ENCODE measurements around the gene NGF. TPM values are rescaled to one million over a fixed set of nuclear protein-coding genes. Genes with fewer than 3 reads are reported as not detected.

NGF gene
- total and polyA plus RNA-seq, 2 of the 4 experiments (the other 2 are of a cell fraction) = 12.5 to 21.7 TPM

GRCh38 chr1:115275216-115275615 is 62.8 kb downstream of the NGF start:
- Histone ChIP-seq H4K5ac (ENCODE audit: low read depth, low read length) (no peak overlapping the region), H3K14ac (replicated peaks; ENCODE audit: low read depth, low read length) (no peak overlapping the region), H4K91ac (ENCODE audit: insufficient read depth, low read depth, low read length) (no peak overlapping the region), H2AFZ (replicated peaks; ENCODE audit: low read length, poor library complexity) (no peak overlapping the region), H2BK120ac (ENCODE audit: low read depth, low read length) (no peak overlapping the region), H3K9me3 (ENCODE audit: control insufficient read depth, insufficient read depth, low read length) (peaks cover 6% of the 10 kb centered on the region), H3K4me1 (ENCODE audit: control insufficient read depth, insufficient read depth, low read length) (peaks cover 3% of the 10 kb centered on the region; the same call in 1 of the 2 replicates), H3K4ac (ENCODE audit: low read depth, low read length) (no peak overlapping the region), H4K8ac (ENCODE audit: low read depth in 2 of 2, low read length in 2 of 2) (no peak overlapping the region), H3K36me3 (ENCODE audit: control insufficient read depth, insufficient read depth, low read length) (no peaks in the 10 kb centered on the region), H3K9ac (ENCODE audit: low read depth, low read length) (no peak overlapping the region), H3K27me3 (ENCODE audit: control insufficient read depth, insufficient read depth, low read length) (no peaks in the 10 kb centered on the region), H3K18ac (ENCODE audit: low read depth, low read length) (no peak overlapping the region), H3K4me3 (ENCODE audit: insufficient read depth, low read depth, low read length) (no peak overlapping the region), H3K27ac (ENCODE audit: insufficient read depth, low read length) (no peak overlapping the region), H3K23ac (ENCODE audit: low read depth, low read length) (no peak overlapping the region), H3K9me1 (ENCODE audit: insufficient read depth, low read length) (no peaks in the 10 kb centered on the region), H3K56ac (ENCODE audit: extremely low read depth, insufficient read depth, low read length) (no peak overlapping the region), H2BK15ac (ENCODE audit: low read depth, low read length) (no peak overlapping the region), H3K79me1 (ENCODE audit: low read depth in 1 of 2, low read length in 2 of 2) (no peaks in the 10 kb centered on the region), H2BK20ac (ENCODE audit: low read depth, low read length) (no peak overlapping the region), H2AK9ac (replicated peaks; ENCODE audit: low read depth, low read length, poor library complexity) (no peak overlapping the region), H2BK5ac (ENCODE audit: low read depth, low read length, poor library complexity, severe bottlenecking) (no peak overlapping the region), H4K20me1 (ENCODE audit: insufficient read depth, low read length) (no peaks in the 10 kb centered on the region), H3K4me2 (ENCODE audit: low read depth, low read length) (no peak overlapping the region), H2AK5ac (ENCODE audit: low read depth, low read length) (no peak overlapping the region)
- in situ Hi-C loops (cut with MboI; ENCODE audit: low sequenced_read_pairs) (no loop called here), intact Hi-C loops (cut with micrococcal nuclease) (loop anchor here (2.0 to 10.0 kb wide), 4 partner anchors 57 to 322 kb away; no protein-coding TSS in a partner anchor), dilution Hi-C loops (cut with HindIII; ENCODE audit: low sequenced_read_pairs, unreplicated experiment) (no loop called here)
- ChIA-PET CTCF (interaction anchor here (1.1 to 1.7 kb wide), 5 partner anchors 24 to 194 kb away, joined by 3 to 5 read pairs (median 4); no protein-coding TSS in a partner anchor), POLR2A (ENCODE audit: unreplicated experiment) (no interaction called here)
- ATAC-seq (ENCODE audit: low read depth) (no peak; the same call in 1 of the 2 replicates), DNase-seq (peak; percentile 30)
- TF ChIP-seq ELK1 (IDR thresholded peaks at IDR 0.05; ENCODE audit: borderline replicate concordance, low read depth, low read length) = no peak
- no peak for TF ChIP-seq MAZ (IDR thresholded peaks at IDR 0.05; ENCODE audit: borderline replicate concordance, low read depth, low read length)
- TF ChIP-seq BHLHE40 (IDR thresholded peaks at IDR 0.05; ENCODE audit: low read depth, low read length) = no peak
- TF ChIP-seq USF2 (IDR thresholded peaks at IDR 0.05; ENCODE audit: low read depth, low read length) = no peak
- peak; percentile 29; the same call in 1 of the 2 replicates for TF ChIP-seq SMC3 (IDR thresholded peaks at IDR 0.05; ENCODE audit: low read depth, low read length)
- no peak for TF ChIP-seq POLR2A (IDR thresholded peaks at IDR 0.05; ENCODE audit: low read depth, low read length)
- no peak for TF ChIP-seq CEBPB (IDR thresholded peaks at IDR 0.05; ENCODE audit: low read depth, low read length)
- TF ChIP-seq CHD1 (IDR thresholded peaks at IDR 0.05; ENCODE audit: low read depth, low read length) = no peak
- no peak for TF ChIP-seq MXI1 (IDR thresholded peaks at IDR 0.05; ENCODE audit: borderline replicate concordance, low read depth, low read length)
- TF ChIP-seq FOS (IDR thresholded peaks at IDR 0.05; ENCODE audit: low read depth, low read length) = no peak
- peak; percentile 49 for TF ChIP-seq RAD21 (IDR thresholded peaks at IDR 0.05; ENCODE audit: low read length)
- TF ChIP-seq MAFK (IDR thresholded peaks at IDR 0.05; ENCODE audit: low read depth, low read length) = no peak
- no peak for TF ChIP-seq RCOR1 (IDR thresholded peaks at IDR 0.05; ENCODE audit: insufficient replicate concordance, low read length)
- TF ChIP-seq NFE2L2 (IDR thresholded peaks at IDR 0.05; ENCODE audit: low read depth, low read length) = no peak
- peak; percentile 48 for TF ChIP-seq CTCF (conservative IDR thresholded peaks at IDR 0.05; ENCODE audit: low read depth, low read length)
- TF ChIP-seq RFX5 (IDR thresholded peaks at IDR 0.05; ENCODE audit: low read depth, low read length) = no peak
- no TSS peak for BruUV-seq (replicated peaks)

Measured in IMR-90 (cell line).